ENCODE results near the gene ASTN2. TPM values are rescaled to one million over a fixed set of nuclear protein-coding genes. Genes with fewer than 3 reads are reported as not detected.
A peak's percentile ranks its signal among the peaks of the same experiment; 100 is the strongest.

Gene ASTN2
- total and polyA plus RNA-seq, 9 of the 15 experiments (the other 6 are each of a cell fraction or from before 2014, with no cell fraction given), result 0.56 to 3.5 (median 1.9) TPM

- TF ChIP-seq USF1 (CRISPR knock-in tag; IDR thresholded peaks at IDR 0.05) (no peak), PHF8 (IDR thresholded peaks at IDR 0.05; ENCODE audit: borderline replicate concordance, low read length) (no peak)
- Histone ChIP-seq H3K27me3 (ENCODE audit: control insufficient read depth in 2 of 2, insufficient read depth in 2 of 2, low read length in 2 of 2) (no peaks in the 10 kb centered on the region), H3K4me3 (no peak overlapping the region), H3K9ac (ENCODE audit: insufficient read depth in 1 of 2, low read depth in 2 of 2, low read length in 2 of 2) (no peak overlapping the region), H3K4me2 (ENCODE audit: insufficient read depth, low read length) (no peak overlapping the region), H3K4me1 (replicated peaks in 1 of 2; ENCODE audit: control insufficient read depth in 2 of 2, insufficient read depth in 2 of 2, low read length in 2 of 2) (no peaks in the 10 kb centered on the region), H3K9me3 (replicated peaks; ENCODE audit: control insufficient read depth, insufficient read depth, low read depth, low read length) (no peaks in the 10 kb centered on the region), H3K36me3 (ENCODE audit: control insufficient read depth, insufficient read depth, low read length) (no peaks in the 10 kb centered on the region), H4K20me1 (replicated peaks; ENCODE audit: control insufficient read depth, insufficient read depth, low read length) (no peaks in the 10 kb centered on the region), H3K27ac (ENCODE audit: extremely low read depth, low read depth, low read length) (no peak overlapping the region), H3K79me2 (ENCODE audit: control insufficient read depth, insufficient read depth, low read length) (no peaks in the 10 kb centered on the region), H2AFZ (ENCODE audit: low read depth, low read length) (no peak overlapping the region), H3K9me1 (ENCODE audit: control insufficient read depth, insufficient read depth, low read length) (no peaks in the 10 kb centered on the region)
- BruUV-seq (replicated peaks), result no TSS peak
- ATAC-seq, result no peak
- in situ Hi-C loops (cut with MboI) (no loop called here), intact Hi-C loops (cut with micrococcal nuclease) (no loop called here)
- FAIRE-seq, result no peak
- DNase-seq (ENCODE audit: extremely low read depth in 1 of 4, low spot score in 3 of 4), result no peak
- POLR2A ChIA-PET, result interaction anchor here (1.6 kb wide), 1 partner anchor 13 kb away, joined by 4 read pairs; no protein-coding TSS in a partner anchor
- CTCF ChIA-PET (ENCODE audit: low intra/inter-chr PET ratio), result interaction anchor here (1.2 kb wide), 1 partner anchor 272 kb away, joined by 4 read pairs; no protein-coding TSS in a partner anchor
Observed at GRCh38 chr9:116861321-116861720, 553.5 kb downstream of the ASTN2 start.

- CTCF ChIA-PET (ENCODE audit: low intra/inter-chr PET ratio), result interaction anchor here (0.6 to 1.7 kb wide), 4 partner anchors 71 to 1269 kb away, joined by 3 to 5 read pairs (median 4); no protein-coding TSS in a partner anchor
- peak; percentile 43 to 73 (median 62) for TF ChIP-seq CTCF (IDR thresholded peaks at IDR 0.05 in 2 of 3, conservative IDR thresholded peaks at IDR 0.05 in 1 of 3; ENCODE audit: insufficient read depth in 2 of 3, low read depth in 1 of 3, low read length in 3 of 3)
Observed at GRCh38 chr9:116860509-116861120, 554.2 kb downstream of the ASTN2 start.

More at GRCh38 chr9:116860509-116861120, 554.2 kb downstream of the ASTN2 start:
- ATAC-seq (peak; percentile 88), DNase-seq (ENCODE audit: extremely low read depth in 1 of 4, low spot score in 3 of 4) (peak; percentile 52 to 80 (median 70)), FAIRE-seq (peak; percentile 85)
- Histone ChIP-seq H3K36me3 (ENCODE audit: control insufficient read depth, insufficient read depth, low read length) (no peaks in the 10 kb centered on the region), H3K79me2 (ENCODE audit: control insufficient read depth, insufficient read depth, low read length) (no peaks in the 10 kb centered on the region), H3K9me3 (replicated peaks; ENCODE audit: control insufficient read depth, insufficient read depth, low read depth, low read length) (no peaks in the 10 kb centered on the region), H3K4me2 (ENCODE audit: insufficient read depth, low read length) (no peak overlapping the region), H4K20me1 (replicated peaks; ENCODE audit: control insufficient read depth, insufficient read depth, low read length) (no peaks in the 10 kb centered on the region), H3K4me3 (no peak overlapping the region), H3K27ac (ENCODE audit: extremely low read depth, low read depth, low read length) (no peak overlapping the region), H2AFZ (ENCODE audit: low read depth, low read length) (no peak overlapping the region), H3K9ac (ENCODE audit: insufficient read depth in 1 of 2, low read depth in 2 of 2, low read length in 2 of 2) (no peak overlapping the region), H3K4me1 (replicated peaks in 1 of 2; ENCODE audit: control insufficient read depth in 2 of 2, insufficient read depth in 2 of 2, low read length in 2 of 2) (no peaks in the 10 kb centered on the region), H3K27me3 (ENCODE audit: control insufficient read depth in 2 of 2, insufficient read depth in 2 of 2, low read length in 2 of 2) (no peaks in the 10 kb centered on the region), H3K9me1 (ENCODE audit: control insufficient read depth, insufficient read depth, low read length) (no peaks in the 10 kb centered on the region)
- in situ Hi-C loops (cut with MboI), result no loop called here
- BruUV-seq (replicated peaks), result no TSS peak
- POLR2A ChIA-PET, result interaction anchor here (0.6 to 1.6 kb wide), 2 partner anchors 14 to 510 kb away, joined by 3 to 4 read pairs; no protein-coding TSS in a partner anchor
- intact Hi-C loops (cut with micrococcal nuclease), result loop anchor here (1.0 kb wide), 1 partner anchor 123 kb away; no protein-coding TSS in a partner anchor
- 4% methylated on average over 3 of the region's 3 CpGs for WGBS (ENCODE audit: insufficient coverage, low coverage, missing lambda C conversion rate)

All from K562 (cell line).